HG02885 (cell line): Measurements from ENCODE around the gene MTR.

Source experiments
- ATAC-seq: cut with Tn5 transposase; IDR thresholded peaks from one replicate; pipeline ENCODE4 v1.9.1; 2021; ENCODE audit warnings: mild to moderate bottlenecking; ENCODE audit not compliant: unreplicated experiment, poor library complexity

MTR gene

GRCh38 chr1:236773919-236774318 lies 21.2 kb upstream of the MTR start:
- no peak for ATAC-seq

GRCh38 chr1:236774926-236775325 lies 20.2 kb upstream of the MTR start:
- no peak for ATAC-seq

- no peak for ATAC-seq
These were observed 15.8 kb upstream of the MTR start for GRCh38 chr1:236779312-236779711.

GRCh38 chr1:236785477-236785876 lies 9.6 kb upstream of the MTR start:
- ATAC-seq = no peak

- no peak for ATAC-seq
These were observed 8.6 kb upstream of the MTR start for GRCh38 chr1:236786453-236786852.

GRCh38 chr1:236794585-236795034 lies 482 bp upstream of the MTR start:
- no peak for ATAC-seq

GRCh38 chr1:236795757-236796667 lies 920 bp downstream of the MTR start:
- peak; percentile 37 for ATAC-seq

- no peak for ATAC-seq
These were observed 3.9 kb downstream of the MTR start for GRCh38 chr1:236799001-236799400.

GRCh38 chr1:236800002-236800620 lies 5.0 kb downstream of the MTR start:
- no peak for ATAC-seq

- no peak for ATAC-seq
These were observed 5.5 kb downstream of the MTR start for GRCh38 chr1:236800623-236801022.

- no peak for ATAC-seq
These were observed 7.2 kb downstream of the MTR start for GRCh38 chr1:236802264-236802663.

- no peak for ATAC-seq
These were observed 11.5 kb downstream of the MTR start for GRCh38 chr1:236806634-236807033.

GRCh38 chr1:236808005-236808404 lies 12.9 kb downstream of the MTR start:
- no peak for ATAC-seq

- ATAC-seq = no peak
These were observed 13.6 kb downstream of the MTR start for GRCh38 chr1:236808564-236809130.

- no peak for ATAC-seq
These were observed 14.1 kb downstream of the MTR start for GRCh38 chr1:236809148-236809547.

GRCh38 chr1:236810018-236810417 lies 14.9 kb downstream of the MTR start:
- no peak for ATAC-seq

GRCh38 chr1:236812334-236813030 lies 17.4 kb downstream of the MTR start:
- ATAC-seq = no peak

- no peak for ATAC-seq
These were observed 20.8 kb downstream of the MTR start for GRCh38 chr1:236815941-236816340.

GRCh38 chr1:236819856-236820255 lies 24.8 kb downstream of the MTR start:
- no peak for ATAC-seq

GRCh38 chr1:236821091-236821627 lies 26.1 kb downstream of the MTR start:
- ATAC-seq = no peak
